Sciatic nerve (tissue), 2 donors: Measurements from ENCODE around the gene BARD1. TPM values are rescaled to one million over a fixed set of nuclear protein-coding genes. Genes with fewer than 3 reads are reported as not detected.
"Not testable (repeated sequence)": the region's sequence is repeated elsewhere in the genome, so short reads cannot be mapped to it uniquely, and the experiment has no call there.

ENCODE experiments used
- ATAC-seq: fragments of 200-7000 bp; cut with Tn5 transposase; one replicate; pipeline ENCODE4 v1.9.1; 2020; ENCODE audit warnings: mild to moderate bottlenecking, moderate library complexity
- DNase-seq: peaks from one replicate; pipeline ENCODE4 v3.0.0-alpha.2; 2020; ENCODE audit warnings: low spot score
- intact Hi-C: fragments of 100-400 bp; cut with DNase I; formaldehyde crosslinking; loops from one replicate; pipeline ENCODE4 v1.14.2; 2022
- total RNA-seq: library from RNA; stranded (reverse); fragmentation: NEBNext Ultra II Directional; extraction: Animal tissue kit (Norgen Biotek cat#: 25700); gene quantifications from one replicate; pipeline ENCODE4 v1.2.1, GENCODE V29; 2021
- donor health status: DM: no; HTN: no; CAD: no.
- donor health status: DM: no; HTN: no; CAD: no.

The BARD1 gene
- 20.5 TPM for total RNA-seq

GRCh38 chr2:214808981-214809750 is at the start of gene BARD1:
Gene BARD1, minus strand, starts transcription at chr2:214809683. Its CDS starts 114 bp downstream, at chr2:214809569.
- peak; percentile 71 for DNase-seq
- peak; percentile 35 for ATAC-seq
- intact Hi-C loops, result no loop called here

GRCh38 chr2:214856137-214856536 is 46.7 kb upstream of the BARD1 start:
- DNase-seq (no peak), ATAC-seq (no peak)
- intact Hi-C loops, result no loop called here

DNA sequence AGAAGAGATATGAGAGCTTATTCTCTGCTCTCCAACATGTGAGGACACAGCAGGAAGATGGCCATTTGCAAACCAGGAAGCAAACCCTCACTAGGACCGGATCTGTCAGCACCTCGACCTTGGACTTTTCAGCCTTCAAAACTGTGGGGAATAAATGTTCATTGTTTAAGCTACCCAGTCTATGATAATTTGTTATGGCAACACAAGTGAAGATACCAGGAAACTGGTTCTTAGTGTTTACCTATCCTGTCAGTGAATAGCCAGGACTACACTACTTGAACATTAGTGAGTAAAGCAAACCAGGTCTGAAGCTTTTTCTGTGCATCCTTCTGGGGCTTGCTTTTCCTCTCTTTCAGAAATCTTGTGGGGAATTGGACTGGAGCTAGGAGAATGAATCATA is 44.4 kb upstream of the BARD1 start:
- DNase-seq, result no peak
- no peak for ATAC-seq
- intact Hi-C loops, result no loop called here

DNA sequence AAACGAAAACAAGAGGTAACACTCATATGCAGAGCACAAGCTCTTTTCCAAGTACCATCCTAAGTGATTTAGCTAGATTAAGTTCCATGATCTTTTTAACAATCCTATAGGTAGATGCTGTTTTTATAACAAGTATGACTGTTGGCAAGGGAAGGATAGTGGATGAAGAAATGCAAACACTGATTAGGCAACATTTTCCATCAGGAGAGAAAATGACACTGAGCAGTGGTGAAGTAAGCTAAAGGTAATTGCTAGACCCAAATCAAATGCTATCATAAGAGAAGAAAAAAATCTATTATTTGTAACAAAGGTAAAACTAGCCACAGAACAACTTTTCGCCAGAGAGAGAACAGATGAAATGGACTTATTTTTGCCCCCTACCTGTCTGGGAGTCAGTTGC is 34.3 kb upstream of the BARD1 start:
- intact Hi-C loops, result no loop called here
- ATAC-seq, result no peak

DNA sequence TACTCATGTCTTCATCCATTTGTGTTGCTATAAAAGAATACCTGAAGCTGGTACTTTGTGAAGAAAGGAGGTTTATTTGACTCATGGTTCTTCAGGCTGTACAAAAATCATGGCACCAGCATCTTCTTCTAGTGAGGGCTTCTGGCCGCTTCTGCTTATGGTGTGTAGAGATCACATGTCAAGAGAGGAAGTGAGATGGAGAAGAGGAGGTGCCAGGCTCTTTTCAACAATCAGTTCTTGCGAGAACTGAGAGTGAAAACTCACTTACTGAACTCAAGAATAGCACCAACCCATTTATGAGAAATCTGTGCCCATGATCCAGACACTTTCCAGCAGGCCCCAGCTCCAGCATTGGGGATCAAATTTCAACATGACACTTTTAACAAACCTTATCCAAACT is 30.0 kb upstream of the BARD1 start:
- no peak for DNase-seq
- no peak for ATAC-seq
- intact Hi-C loops, result no loop called here

More for the DNA sequence above, 34.3 kb upstream of the BARD1 start:
- DNase-seq, result no peak

DNA sequence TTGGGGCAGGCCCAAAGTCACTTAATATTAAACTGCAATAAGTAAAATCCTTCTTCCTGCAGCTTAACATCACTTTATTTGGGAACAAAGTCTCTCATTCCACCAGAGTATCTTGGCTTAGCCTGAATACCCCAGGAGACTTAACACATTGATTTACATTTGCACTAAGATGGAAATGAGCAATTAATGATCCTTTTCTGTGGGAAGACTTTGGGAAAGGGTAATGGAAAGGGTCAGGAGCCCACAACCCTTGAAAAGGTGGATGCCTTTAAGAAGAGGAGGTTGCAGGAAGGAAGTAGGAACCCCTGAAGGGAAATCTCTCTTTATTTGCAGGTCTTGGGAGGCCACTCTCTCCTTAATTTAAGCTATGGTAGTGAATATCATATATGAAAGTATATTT is 28.0 kb upstream of the BARD1 start:
- intact Hi-C loops, result no loop called here
- no peak for ATAC-seq
- no peak for DNase-seq

DNA sequence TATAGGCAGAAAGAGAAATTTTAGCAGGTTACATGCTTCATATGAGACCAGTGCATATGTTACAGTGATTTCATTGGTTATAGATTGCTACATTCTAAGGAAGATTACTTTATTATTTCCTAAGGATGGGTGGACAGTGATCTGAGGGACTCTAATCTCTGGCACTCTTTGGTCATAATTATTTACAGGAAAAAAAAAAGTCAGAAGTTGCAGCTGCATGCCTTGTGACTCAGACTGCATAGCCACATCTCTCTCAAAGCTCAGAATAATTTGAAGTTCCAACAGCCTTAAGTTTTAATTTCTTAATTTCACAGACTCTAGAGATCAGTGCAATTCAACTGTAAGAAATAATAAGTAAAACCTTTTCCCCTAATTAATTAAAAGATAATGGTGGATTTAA is 27.1 kb upstream of the BARD1 start:
- intact Hi-C loops, result no loop called here
- no peak for ATAC-seq
- no peak for DNase-seq

- ATAC-seq (no peak), DNase-seq (no peak)
- intact Hi-C loops, result no loop called here
Measured at GRCh38 chr2:214830794-214831346, 21.4 kb upstream of the BARD1 start.

GRCh38 chr2:214816008-214816533 is 6.6 kb upstream of the BARD1 start:
- intact Hi-C loops, result loop anchor here (2.0 kb wide), 1 partner anchor 47 kb away; no protein-coding TSS in a partner anchor
- no peak for DNase-seq
- no peak for ATAC-seq

GRCh38 chr2:214810671-214811070 is 1.2 kb upstream of the BARD1 start:
- ATAC-seq, result no peak
- DNase-seq, result no peak
- intact Hi-C loops, result no loop called here

DNA sequence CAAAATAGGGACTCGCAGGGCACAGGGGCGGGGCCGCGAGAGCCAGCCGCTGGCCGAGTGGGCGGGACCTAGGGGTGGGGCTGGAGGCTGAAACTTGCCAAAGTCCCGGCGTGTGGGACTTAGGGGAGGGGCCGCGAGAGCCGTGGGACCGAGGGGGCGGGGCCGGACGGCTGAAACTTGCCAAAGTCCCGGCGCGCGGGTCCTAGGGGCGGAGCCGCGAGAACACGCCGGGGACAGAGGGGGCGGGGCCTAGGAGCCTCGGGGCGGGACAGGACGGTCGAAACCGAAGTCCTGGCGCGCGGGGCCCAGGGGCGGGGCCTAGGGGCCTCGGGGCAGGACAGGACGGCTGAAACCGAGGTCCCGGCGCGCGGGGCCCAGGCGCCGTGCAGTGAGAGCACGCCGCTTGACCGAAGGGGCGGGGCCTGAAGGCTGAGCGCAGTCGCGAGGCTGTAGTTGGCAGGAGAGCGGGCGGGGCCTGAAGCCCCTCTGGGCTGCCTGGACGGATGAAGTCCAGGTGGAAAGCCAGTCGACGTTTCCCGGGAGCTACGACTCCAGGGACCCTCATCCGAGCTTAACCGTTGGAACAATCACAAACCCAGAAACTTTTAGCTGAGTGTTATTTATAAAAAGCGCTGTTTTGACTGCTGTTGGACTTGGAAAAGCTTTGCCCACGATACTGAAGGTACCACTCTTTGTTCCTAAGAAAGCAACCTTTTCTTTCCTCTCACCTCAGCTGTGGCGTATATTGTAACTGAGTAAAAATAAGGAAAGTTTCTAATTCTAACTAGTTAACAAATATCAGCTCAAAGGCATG is 475 bp upstream of the BARD1 start:
- ATAC-seq, result peak; percentile 97
- DNase-seq, result peak; percentile 100
- intact Hi-C loops, result no loop called here

DNA sequence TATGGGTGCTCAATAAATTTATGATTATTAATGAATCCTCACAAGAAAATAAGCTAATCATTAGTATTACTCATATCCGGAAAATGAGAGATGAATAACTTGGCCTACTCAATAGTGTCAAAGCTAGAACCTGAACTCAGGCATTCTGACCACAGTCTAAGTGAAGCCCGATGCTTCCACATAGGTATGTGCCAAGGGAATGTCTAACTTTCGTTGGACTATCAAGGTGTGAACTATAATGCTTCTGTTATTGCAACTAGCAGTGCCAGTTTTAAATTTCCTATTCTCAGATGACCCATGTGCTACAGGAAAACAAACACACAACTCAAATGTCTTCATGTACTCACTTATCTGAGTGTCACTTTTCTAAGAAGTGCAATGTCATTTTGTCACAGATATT is 1.8 kb downstream of the BARD1 start:
- intact Hi-C loops, result no loop called here
- DNase-seq (no peak), ATAC-seq (no peak)

GRCh38 chr2:214801768-214802397 is 7.6 kb downstream of the BARD1 start:
- intact Hi-C loops, result no loop called here

GRCh38 chr2:214801068-214801467 is 8.4 kb downstream of the BARD1 start:
- intact Hi-C loops, result no loop called here
- DNase-seq (no peak), ATAC-seq (no peak)

More at GRCh38 chr2:214801768-214802397, 7.6 kb downstream of the BARD1 start:
- no peak for DNase-seq
- ATAC-seq, result no peak

DNA sequence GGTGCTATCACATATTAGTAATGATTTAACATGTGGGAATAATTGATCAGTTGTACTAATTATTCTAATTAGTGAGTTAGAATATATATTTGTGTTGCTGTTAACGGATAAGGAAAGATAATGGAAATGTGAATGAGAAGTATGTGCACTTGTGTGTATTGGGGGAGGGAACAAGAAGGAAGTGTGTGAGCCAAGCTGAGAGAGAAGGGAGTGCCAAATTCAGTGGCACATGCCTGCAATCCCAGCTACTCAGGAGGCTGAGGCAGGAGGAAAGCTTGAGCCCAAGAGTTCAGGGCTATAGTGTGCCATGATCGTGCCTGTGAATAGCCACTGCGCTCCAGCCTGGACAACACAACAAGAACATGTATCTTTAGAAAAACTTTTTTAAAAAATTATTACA is 9.3 kb downstream of the BARD1 start:
- DNase-seq (no peak), ATAC-seq (no peak)
- intact Hi-C loops, result no loop called here

DNA sequence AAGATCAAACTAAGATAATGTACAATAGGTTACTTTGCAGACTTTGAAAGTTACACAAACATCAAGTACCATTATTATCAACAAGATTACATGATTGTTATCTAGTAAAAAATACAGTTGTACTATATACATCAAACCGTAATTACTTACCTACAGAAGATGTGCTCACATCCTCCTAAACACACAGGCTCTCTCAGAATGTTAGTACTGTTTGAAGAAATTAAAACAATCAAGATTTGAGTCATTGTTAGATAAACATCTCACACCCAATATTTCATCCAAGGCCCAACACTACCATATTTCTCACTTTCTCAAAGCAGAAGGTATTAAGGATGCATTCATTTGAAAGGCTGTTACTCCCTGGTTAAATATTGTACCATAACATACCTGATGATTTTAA is 12.6 kb downstream of the BARD1 start:
- no peak for ATAC-seq
- intact Hi-C loops, result no loop called here
- DNase-seq, result no peak

DNA sequence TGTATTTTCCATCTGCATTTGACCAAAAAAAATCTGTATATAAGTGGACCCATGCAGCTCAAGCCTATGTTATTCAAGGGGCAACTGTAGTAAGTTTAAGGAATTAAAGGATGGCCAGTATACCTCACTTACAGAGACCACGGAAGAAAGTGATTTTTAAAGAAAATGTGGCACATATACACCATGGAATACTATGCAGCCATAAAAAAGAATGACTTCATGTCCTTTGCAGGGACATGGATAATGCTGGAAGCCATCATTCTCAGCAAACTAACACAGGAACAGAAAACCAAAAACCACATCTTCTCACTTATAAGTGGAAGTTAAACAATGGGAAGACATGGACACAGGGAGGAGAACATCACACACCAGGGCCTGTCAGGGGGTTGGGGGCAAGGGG is 26.3 kb downstream of the BARD1 start:
- intact Hi-C loops, ATAC-seq, DNase-seq: not testable (repeated sequence)

DNA sequence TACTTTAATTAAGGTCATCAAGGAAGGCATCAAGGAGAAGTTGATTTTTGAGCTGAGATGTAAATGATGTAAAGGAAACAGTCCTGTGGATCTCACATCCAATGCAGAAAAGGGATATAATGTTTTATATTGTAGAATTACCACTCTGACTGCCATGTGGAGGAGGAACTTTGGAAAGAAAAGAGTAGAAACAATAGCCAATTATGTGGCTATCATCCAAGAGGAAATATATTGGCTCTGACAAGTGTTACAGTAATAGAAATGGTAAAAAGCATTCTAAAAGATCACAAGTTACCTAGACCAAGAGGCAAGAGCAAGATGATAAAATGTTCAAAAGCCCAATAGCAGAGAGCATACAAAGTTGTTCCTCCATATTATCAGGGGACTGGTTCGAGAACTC is 26.8 kb downstream of the BARD1 start:
- ATAC-seq (no peak), DNase-seq (no peak)
- intact Hi-C loops, result no loop called here

DNA sequence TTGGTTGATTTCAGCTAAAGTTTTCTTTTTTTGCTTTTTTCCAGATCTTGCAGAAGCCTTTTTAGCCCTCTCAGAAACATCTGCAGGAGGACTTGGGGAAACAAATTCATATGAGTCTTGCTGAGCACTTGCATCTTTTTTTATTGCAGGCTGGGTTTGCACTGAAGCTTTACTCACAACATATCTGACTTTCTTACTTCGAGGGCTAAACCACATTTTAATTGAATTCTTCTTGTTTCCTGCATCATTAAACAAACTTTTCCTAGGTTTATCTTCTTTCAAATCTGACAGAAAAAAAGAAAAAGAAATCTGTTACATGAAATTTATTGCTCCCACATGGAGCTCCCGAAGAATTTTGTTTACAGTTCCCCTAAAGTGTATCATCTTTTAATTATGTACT is 28.3 kb downstream of the BARD1 start:
- intact Hi-C loops, result no loop called here
- no peak for ATAC-seq
- no peak for DNase-seq
